ENCODE results near the gene CXADR. TPM values are rescaled to one million over a fixed set of nuclear protein-coding genes. Genes with fewer than 3 reads are reported as not detected.

Gene CXADR
- total and polyA plus RNA-seq, 9 of the 15 experiments (the other 6 are each of a cell fraction or from before 2014, with no cell fraction given): 0.01 to 0.41 (median 0.14) TPM

GRCh38 chr21:17611414-17612022, 98.7 kb downstream of the CXADR start:
- ATAC-seq (peak; percentile 81), DNase-seq (ENCODE audit: extremely low read depth in 1 of 4, low spot score in 3 of 4) (peak; percentile 43 to 93 (median 63)), FAIRE-seq (peak; percentile 91)
- BruUV-seq (replicated peaks): TSS peak; percentile 34
- peak overlapping the region; percentile 97 for H3K27ac ChIP-seq (ENCODE audit: extremely low read depth, low read depth, low read length)
- H3K9ac ChIP-seq (ENCODE audit: insufficient read depth in 1 of 2, low read depth in 2 of 2, low read length in 2 of 2): peak overlapping the region; percentile 97 to 99
- H3K9me3 ChIP-seq (replicated peaks; ENCODE audit: control insufficient read depth, insufficient read depth, low read depth, low read length): no peaks in the 10 kb centered on the region
- peak overlapping the region; percentile 95 for H3K4me2 ChIP-seq (ENCODE audit: insufficient read depth, low read length)
- in situ Hi-C loops (cut with MboI) (no loop called here), intact Hi-C loops (cut with micrococcal nuclease) (no loop called here)
- ChIA-PET CTCF (ENCODE audit: low intra/inter-chr PET ratio) (no interaction called here), POLR2A (interaction anchor here (0.9 to 3.6 kb wide), 6 partner anchors 10 to 20 kb away, joined by 3 to 31 read pairs (median 7); no protein-coding TSS in a partner anchor)
- H3K79me2 ChIP-seq (ENCODE audit: control insufficient read depth, insufficient read depth, low read length): peaks cover 61% of the 10 kb centered on the region
- peak overlapping the region; percentile 81 for H2AFZ ChIP-seq (ENCODE audit: low read depth, low read length)
- WGBS (ENCODE audit: insufficient coverage, low coverage, missing lambda C conversion rate): under 1% methylated on average over 26 of the region's 26 CpGs
- H4K20me1 ChIP-seq (replicated peaks; ENCODE audit: control insufficient read depth, insufficient read depth, low read length): no peaks in the 10 kb centered on the region
- peaks cover 2 to 15% of the 10 kb centered on the region in 2 experiments; a peak in 4 of 5 replicates for H3K4me1 ChIP-seq (replicated peaks in 1 of 2; ENCODE audit: control insufficient read depth in 2 of 2, insufficient read depth in 2 of 2, low read length in 2 of 2)
- H3K36me3 ChIP-seq (ENCODE audit: control insufficient read depth, insufficient read depth, low read length): peaks cover 44% of the 10 kb centered on the region
- H3K4me3 ChIP-seq: peak overlapping the region; percentile 93
- H3K27me3 ChIP-seq (ENCODE audit: control insufficient read depth in 2 of 2, insufficient read depth in 2 of 2, low read length in 2 of 2): no peaks in the 10 kb centered on the region
- H3K9me1 ChIP-seq (ENCODE audit: control insufficient read depth, insufficient read depth, low read length): no peaks in the 10 kb centered on the region
- TF ChIP-seq NFYB (IDR thresholded peaks at IDR 0.05; ENCODE audit: extremely low read depth, insufficient read length) (no peak), CXXC5 (CRISPR knock-in tag; IDR thresholded peaks at IDR 0.05) (peak; percentile 45), EGR1 (conservative IDR thresholded peaks at IDR 0.05) (peak; percentile 93), KLF6 (CRISPR knock-in tag; IDR thresholded peaks at IDR 0.05; ENCODE audit: borderline replicate concordance) (no peak), NR2C2 (CRISPR knock-in tag; IDR thresholded peaks at IDR 0.05) (peak; percentile 18; the same call in 1 of the 2 replicates), NR2C2 (tag; IDR thresholded peaks at IDR 0.05) (no peak), RBM39 (optimal IDR thresholded peaks at IDR 0.05; ENCODE audit: low read depth, low read length) (no peak), ZNF696 (CRISPR knock-in tag; conservative IDR thresholded peaks at IDR 0.05) (no peak), ATF2 (CRISPR knock-in tag; IDR thresholded peaks at IDR 0.05) (peak; percentile 88; the same call in 1 of the 2 replicates), L3MBTL2 (IDR thresholded peaks at IDR 0.05) (peak; percentile 31; the same call in 1 of the 2 replicates), PHF8 (IDR thresholded peaks at IDR 0.05; ENCODE audit: borderline replicate concordance, low read length) (peak; percentile 37; the same call in 1 of the 2 replicates), MYC (IDR thresholded peaks at IDR 0.05; ENCODE audit: low read depth, low read length) (peak; percentile 54; the same call in 1 of the 2 replicates), MYC (CRISPR knock-in tag; IDR thresholded peaks at IDR 0.05; ENCODE audit: borderline replicate concordance, low read depth) (no peak), ZNF644 (tag; IDR thresholded peaks at IDR 0.05; ENCODE audit: low read depth) (peak; percentile 56; the same call in 1 of the 2 replicates)
- TF ChIP-seq, protein P1, sequence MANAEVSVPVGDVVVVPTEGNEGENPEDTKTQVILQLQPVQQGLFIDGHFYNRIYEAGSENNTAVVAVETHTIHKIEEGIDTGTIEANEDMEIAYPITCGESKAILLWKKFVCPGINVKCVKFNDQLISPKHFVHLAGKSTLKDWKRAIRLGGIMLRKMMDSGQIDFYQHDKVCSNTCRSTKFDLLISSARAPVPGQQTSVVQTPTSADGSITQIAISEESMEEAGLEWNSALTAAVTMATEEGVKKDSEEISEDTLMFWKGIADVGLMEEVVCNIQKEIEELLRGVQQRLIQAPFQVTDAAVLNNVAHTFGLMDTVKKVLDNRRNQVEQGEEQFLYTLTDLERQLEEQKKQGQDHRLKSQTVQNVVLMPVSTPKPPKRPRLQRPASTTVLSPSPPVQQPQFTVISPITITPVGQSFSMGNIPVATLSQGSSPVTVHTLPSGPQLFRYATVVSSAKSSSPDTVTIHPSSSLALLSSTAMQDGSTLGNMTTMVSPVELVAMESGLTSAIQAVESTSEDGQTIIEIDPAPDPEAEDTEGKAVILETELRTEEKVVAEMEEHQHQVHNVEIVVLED (CRISPR knock-in tag; IDR thresholded peaks at IDR 0.05): 0 out of 2 replicates have a peak, but pooled peaks have one; percentile 26
- TF ChIP-seq, protein P2, sequence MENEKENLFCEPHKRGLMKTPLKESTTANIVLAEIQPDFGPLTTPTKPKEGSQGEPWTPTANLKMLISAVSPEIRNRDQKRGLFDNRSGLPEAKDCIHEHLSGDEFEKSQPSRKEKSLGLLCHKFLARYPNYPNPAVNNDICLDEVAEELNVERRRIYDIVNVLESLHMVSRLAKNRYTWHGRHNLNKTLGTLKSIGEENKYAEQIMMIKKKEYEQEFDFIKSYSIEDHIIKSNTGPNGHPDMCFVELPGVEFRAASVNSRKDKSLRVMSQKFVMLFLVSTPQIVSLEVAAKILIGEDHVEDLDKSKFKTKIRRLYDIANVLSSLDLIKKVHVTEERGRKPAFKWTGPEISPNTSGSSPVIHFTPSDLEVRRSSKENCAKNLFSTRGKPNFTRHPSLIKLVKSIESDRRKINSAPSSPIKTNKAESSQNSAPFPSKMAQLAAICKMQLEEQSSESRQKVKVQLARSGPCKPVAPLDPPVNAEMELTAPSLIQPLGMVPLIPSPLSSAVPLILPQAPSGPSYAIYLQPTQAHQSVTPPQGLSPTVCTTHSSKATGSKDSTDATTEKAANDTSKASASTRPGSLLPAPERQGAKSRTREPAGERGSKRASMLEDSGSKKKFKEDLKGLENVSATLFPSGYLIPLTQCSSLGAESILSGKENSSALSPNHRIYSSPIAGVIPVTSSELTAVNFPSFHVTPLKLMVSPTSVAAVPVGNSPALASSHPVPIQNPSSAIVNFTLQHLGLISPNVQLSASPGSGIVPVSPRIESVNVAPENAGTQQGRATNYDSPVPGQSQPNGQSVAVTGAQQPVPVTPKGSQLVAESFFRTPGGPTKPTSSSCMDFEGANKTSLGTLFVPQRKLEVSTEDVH (IDR thresholded peaks at IDR 0.05; ENCODE audit: low read depth, partially characterized antibody): peak; percentile 44

Data from K562 (cell line).